Epithelial cell of esophagus (primary cell): ENCODE data around the gene MYO9B.
A peak's percentile ranks its signal among the peaks of the same experiment; 100 is the strongest.

Source experiments
- DNase-seq: peaks from one replicate; pipeline ENCODE4 v3.0.0; 2010; ENCODE audit warnings: low read depth
- H3K4me3 ChIP-seq: 2 replicates; pipeline ENCODE4 v1.5.1; 2011; ENCODE audit warnings: mild to moderate bottlenecking, low read length, control low read depth
- TF ChIP-seq, protein P1 (sequence below): IDR thresholded peaks from 2 replicates; pipeline ENCODE4 v1.5.1; 2011; ENCODE audit warnings: low read depth, mild to moderate bottlenecking, low read length, control low read depth, inconsistent platforms; ENCODE audit not compliant: insufficient read depth; ENCODE audit errors: missing control alignments

The MYO9B gene

DNA sequence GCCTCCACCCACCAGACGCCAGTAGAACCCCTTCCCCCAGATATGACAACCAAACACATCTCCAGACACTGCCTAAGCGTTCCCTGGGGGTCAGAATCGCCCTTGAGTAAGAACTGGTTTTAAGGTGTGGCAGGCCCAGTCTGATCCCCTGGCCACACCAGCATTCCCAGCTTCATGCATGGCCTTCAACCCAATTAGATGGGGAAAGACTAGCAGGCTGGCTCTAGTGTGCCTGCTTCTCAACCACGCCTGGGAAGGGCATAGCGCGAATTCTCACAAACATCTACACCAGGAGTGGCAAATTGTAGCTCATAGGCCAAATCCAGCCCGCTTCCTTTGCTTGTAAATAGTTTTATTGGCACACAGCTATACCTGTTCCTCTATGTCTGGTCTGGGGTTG, 13.9 kb upstream of the MYO9B start:
- DNase-seq, result no peak
- no peak overlapping the region for H3K4me3 ChIP-seq
- TF ChIP-seq, protein P1, sequence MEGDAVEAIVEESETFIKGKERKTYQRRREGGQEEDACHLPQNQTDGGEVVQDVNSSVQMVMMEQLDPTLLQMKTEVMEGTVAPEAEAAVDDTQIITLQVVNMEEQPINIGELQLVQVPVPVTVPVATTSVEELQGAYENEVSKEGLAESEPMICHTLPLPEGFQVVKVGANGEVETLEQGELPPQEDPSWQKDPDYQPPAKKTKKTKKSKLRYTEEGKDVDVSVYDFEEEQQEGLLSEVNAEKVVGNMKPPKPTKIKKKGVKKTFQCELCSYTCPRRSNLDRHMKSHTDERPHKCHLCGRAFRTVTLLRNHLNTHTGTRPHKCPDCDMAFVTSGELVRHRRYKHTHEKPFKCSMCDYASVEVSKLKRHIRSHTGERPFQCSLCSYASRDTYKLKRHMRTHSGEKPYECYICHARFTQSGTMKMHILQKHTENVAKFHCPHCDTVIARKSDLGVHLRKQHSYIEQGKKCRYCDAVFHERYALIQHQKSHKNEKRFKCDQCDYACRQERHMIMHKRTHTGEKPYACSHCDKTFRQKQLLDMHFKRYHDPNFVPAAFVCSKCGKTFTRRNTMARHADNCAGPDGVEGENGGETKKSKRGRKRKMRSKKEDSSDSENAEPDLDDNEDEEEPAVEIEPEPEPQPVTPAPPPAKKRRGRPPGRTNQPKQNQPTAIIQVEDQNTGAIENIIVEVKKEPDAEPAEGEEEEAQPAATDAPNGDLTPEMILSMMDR, result no peak

DNA sequence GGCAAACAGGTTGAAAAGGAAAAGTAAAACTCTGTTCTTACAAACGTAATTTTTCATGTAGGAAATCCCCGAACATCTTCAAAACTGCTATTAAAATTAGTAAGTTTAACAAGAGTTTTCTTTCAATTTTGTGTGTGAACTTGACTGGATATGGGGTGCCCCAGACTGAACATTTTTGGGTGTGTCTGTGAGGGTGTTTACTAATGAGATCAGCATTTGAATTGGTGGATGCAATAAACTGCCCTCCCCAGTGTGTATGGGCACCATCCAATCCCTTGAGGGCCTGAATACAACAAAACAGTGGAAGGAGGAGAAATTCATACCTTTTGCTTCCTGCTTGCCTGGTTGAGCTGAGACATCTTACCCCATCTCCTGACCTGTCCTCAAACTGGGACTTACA, 12.1 kb upstream of the MYO9B start:
- no peak overlapping the region for H3K4me3 ChIP-seq
- TF ChIP-seq, protein P1, result no peak
- DNase-seq, result no peak

DNA sequence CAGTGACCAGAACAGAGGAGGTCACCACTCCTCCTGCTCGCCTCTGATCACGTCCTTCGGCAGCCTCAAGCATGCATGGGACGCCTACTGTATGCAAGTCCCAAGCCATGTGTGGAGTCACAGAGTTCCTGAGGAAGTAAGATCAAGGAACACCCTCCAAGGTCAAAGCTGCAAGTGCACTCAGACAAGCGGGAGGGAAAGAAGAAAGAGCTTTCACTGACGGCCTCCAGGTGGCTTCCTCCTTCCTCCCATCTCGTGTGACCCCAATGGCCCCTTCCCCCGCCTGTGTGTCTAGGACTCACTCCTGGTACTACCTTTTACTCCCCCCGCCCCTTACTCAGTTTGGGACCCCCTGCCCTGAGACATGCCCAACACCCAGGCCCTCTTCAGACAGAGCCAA, 6.4 kb upstream of the MYO9B start:
- DNase-seq, result no peak
- H3K4me3 ChIP-seq, result no peak overlapping the region
- TF ChIP-seq, protein P1, result no peak

DNA sequence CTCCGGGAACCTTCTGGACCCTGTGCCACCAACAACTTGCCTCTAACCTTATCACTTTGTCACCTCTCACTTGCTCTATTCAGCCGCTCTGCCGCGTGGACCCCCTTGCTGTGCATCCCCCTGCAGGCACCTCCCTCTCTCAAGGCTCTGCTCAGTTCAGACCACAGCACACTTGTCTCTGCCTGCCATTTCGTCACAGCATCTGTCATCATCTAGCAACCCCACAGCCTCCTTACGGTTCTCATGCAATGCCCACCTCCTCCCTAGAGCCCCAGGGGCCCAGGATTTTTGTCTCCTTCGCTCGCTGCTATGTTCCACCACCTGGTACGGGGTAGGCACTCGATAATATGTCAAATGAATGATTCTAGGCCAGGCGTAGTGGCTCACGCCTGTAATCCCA, 5.2 kb upstream of the MYO9B start:
- TF ChIP-seq, protein P1, result no peak
- no peak overlapping the region for H3K4me3 ChIP-seq
- no peak for DNase-seq

DNA sequence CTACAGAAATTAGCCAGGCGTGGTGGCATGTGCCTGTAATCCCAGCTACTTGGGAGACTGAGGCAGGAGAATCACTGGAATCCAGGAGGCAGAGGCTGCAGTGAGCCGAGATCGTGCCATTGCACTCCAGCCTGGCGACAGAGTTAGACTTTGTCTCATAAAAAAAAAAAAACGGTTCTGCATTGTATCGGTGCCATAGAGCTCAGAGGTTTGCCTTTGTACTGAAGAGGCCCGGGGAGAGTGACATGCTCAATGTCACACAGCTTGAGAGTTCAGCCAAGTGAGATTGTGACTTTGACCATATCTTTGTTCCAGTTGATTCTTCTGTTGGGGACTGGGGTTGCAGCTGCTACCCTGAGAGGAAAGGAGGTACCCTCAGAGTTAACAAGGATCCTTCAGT, 4.7 kb upstream of the MYO9B start:
- no peak for DNase-seq
- no peak overlapping the region for H3K4me3 ChIP-seq
- TF ChIP-seq, protein P1, result no peak

DNA sequence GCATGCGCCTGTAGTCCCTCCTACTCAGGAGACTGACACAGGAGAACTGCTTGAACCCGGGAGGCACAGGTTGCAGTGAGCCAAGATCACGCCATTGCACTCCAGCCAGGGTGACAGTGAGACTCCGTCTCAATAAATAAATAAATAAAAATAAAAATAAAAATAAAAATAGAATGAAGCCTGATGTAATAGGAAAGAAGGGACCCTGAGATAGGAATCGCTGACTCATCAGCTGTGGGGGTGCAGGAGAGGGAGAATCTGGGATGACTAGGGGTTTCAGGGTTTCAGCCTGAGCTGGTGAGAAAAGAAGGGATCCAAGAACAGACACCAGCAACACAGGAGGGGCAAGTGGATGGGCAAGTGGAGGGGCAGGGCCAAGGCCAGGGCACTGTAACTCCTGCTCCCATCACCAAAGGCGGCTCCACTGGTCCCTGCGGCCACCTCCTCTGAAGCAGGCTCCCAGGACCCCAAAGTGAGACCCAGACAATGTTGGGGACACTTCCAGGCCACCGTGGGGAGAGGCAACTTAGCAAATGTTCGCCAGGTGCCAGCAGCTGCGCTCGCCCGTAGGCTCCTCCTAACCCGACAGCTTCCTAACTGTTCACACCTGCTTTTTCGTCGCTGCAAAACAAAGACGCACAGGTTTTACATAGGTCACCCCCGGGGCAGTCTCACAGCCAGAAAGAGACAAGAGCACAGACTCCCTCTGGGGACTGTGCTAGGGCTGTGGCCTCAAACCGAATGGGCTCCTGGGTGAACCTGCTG, 1.5 kb upstream of the MYO9B start:
- TF ChIP-seq, protein P1, result no peak
- DNase-seq, result no peak
- H3K4me3 ChIP-seq, result peak overlapping the region; percentile 88

DNA sequence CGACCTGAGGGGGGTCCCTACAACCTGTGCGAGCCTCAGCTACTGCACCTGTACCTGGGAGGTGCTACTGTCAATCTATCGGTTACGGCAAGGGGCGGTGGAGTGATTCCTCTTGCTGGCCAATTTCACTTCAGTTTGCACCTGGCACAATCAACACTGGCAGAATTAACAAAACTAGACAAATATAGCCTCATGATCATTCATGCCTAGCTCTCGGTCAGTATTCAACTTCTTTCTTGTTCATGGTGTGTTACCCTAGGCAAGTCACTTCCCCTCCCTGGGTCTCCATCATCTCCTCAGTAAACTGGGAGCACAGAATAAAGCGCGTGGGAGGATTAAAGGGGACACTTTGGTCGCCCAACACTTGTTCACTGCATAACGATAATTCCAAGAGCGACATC, 943 bp upstream of the MYO9B start:
- TF ChIP-seq, protein P1, result no peak
- DNase-seq, result no peak
- peak overlapping the region; percentile 88 for H3K4me3 ChIP-seq
